GM13976 (cell line): ENCODE results near the gene KSR1.

Experiments
- DNase-seq: peaks from one replicate; pipeline ENCODE4 v3.0.0; 2012; ENCODE audit warnings: low spot score
- in situ Hi-C: fragments of 300-500 bp; cut with MboI; formaldehyde crosslinking; loops from one replicate; pipeline ENCODE4 v1.12.0; 2022; ENCODE audit warnings: low sequenced_read_pairs, mixed read lengths, inconsistent platforms; ENCODE audit not compliant: unreplicated experiment
- TF ChIP-seq, protein P1 (sequence below): IDR thresholded peaks from 2 replicates; pipeline ENCODE4 v1.5.1; 2012; ENCODE audit warnings: borderline replicate concordance, mild to moderate bottlenecking; ENCODE audit not compliant: insufficient read depth; ENCODE audit errors: extremely low read depth, missing control alignments, control extremely low read depth

KSR1 gene

DNA sequence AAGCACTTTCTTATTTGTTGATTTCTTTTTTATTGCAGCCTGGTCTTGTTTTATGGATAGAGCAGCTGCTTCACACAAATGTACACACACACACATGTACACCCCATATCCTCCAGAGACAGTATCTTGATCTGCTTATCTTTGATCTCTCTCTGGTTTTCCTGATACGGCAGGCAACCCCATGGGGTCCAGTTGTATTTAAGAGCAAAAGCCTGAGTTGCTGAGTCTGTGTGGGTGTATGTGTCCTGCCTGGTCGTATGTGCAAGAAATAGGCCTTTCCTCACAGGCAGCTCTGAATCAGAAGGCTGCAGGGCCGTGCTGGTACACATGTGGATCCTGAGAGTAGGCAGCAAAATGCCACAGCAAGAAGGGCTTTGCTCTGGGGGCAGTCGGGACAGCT, 160.2 kb downstream of the KSR1 start:
- no peak for DNase-seq

DNA sequence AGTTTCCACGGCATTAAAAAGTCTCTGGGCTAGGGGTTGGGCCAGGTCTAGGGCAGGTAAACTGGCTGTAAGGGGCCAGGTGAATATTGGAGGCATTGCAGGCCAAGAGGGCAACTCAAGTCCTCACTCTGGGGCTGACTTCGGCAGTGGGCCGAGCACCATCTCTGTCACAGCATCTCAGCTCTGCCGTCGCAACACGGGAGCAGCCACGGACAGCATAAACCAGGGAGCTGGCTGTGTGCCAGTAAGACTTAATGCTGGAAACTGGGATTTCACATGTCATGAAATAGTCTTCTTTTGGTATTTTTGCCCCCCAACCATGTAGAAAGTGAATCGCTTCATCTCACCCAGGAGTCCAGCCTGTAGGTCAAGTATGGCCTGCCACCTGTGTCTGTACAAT, 162.2 kb downstream of the KSR1 start:
- no peak for DNase-seq
- TF ChIP-seq, protein P1, sequence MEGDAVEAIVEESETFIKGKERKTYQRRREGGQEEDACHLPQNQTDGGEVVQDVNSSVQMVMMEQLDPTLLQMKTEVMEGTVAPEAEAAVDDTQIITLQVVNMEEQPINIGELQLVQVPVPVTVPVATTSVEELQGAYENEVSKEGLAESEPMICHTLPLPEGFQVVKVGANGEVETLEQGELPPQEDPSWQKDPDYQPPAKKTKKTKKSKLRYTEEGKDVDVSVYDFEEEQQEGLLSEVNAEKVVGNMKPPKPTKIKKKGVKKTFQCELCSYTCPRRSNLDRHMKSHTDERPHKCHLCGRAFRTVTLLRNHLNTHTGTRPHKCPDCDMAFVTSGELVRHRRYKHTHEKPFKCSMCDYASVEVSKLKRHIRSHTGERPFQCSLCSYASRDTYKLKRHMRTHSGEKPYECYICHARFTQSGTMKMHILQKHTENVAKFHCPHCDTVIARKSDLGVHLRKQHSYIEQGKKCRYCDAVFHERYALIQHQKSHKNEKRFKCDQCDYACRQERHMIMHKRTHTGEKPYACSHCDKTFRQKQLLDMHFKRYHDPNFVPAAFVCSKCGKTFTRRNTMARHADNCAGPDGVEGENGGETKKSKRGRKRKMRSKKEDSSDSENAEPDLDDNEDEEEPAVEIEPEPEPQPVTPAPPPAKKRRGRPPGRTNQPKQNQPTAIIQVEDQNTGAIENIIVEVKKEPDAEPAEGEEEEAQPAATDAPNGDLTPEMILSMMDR = no peak
- in situ Hi-C loops = loop anchor here (25.0 kb wide), 1 partner anchor 406 kb away; no protein-coding TSS in a partner anchor

More for the DNA sequence above, 160.2 kb downstream of the KSR1 start:
- TF ChIP-seq, protein P1 = no peak
- in situ Hi-C loops = loop anchor here (25.0 kb wide), 1 partner anchor 404 kb away; no protein-coding TSS in a partner anchor

DNA sequence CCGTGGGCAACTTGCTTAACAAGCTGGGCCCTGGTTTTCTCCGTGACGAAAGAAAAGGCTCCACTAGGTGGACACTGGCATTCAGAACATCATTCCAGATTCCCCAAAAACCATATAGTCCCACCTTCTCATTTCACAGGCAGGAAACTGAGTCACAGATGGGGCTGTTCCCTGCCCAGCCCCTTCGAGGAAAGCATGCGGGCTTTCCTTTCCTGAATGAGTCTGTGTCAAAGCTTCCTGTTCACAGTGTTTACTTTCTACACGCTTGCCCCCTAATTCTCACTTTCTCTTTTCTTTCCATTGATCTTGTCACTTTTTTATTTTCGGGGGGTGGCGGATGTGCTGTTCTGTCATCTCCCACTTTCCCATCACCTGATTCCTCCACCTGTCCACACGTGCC, 164.5 kb downstream of the KSR1 start:
- in situ Hi-C loops = loop anchor here (25.0 kb wide), 1 partner anchor 408 kb away; no protein-coding TSS in a partner anchor
- TF ChIP-seq, protein P1 = no peak
- DNase-seq = no peak

DNA sequence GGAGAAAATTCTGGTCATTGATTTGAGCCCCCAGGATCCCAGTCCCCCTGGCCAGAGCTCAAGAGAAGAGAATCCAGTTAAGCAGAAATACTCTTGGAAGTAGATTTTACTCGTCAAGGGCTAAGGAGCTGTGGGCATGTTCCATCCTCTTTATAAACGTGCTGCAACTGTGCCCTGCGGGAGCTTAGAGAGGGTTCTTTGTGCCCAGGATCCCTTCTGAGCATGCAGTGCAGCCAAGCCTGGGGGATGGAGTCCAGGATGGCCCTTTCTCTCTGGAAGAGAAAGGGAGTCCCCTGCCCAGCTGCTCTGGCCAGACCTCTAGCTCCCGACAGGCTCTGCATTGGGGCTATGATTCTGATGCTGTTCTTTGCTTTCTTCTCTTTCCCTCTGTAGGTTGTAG, 165.3 kb downstream of the KSR1 start:
- DNase-seq = no peak
- in situ Hi-C loops = loop anchor here (25.0 kb wide), 1 partner anchor 409 kb away; no protein-coding TSS in a partner anchor
- TF ChIP-seq, protein P1 = no peak

DNA sequence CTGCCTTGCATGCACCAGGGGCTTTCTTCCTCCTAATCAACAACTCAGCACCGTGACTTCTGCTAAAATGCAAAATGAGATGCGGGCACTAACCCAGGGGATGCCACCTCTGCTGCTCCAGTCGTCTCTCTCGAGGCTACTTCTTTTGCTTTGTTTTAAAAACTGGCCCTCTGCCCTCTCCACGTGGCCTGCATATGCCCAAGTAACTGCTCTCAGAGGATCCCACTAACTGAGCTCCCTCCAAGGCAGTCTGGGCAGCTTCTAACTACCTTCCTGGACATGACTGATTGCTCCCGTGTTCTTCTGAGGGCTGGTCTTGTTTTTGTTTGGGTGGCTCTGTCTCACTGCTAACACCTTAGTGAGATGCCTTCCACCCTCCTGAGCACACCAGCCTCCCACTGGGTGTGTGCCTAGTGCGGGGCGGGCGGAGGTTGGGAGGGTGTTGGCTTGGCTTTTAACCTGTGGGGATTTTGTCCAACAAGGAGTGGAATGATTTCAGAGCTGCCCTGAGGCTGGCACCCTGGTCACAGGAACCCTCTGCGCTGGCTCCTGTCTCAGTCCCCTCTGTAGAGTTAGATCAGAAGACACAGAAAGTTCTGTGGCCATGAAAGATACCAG, 165.8 kb downstream of the KSR1 start:
- no peak for DNase-seq
- TF ChIP-seq, protein P1 = no peak
- in situ Hi-C loops = loop anchor here (25.0 kb wide), 1 partner anchor 410 kb away; no protein-coding TSS in a partner anchor

DNA sequence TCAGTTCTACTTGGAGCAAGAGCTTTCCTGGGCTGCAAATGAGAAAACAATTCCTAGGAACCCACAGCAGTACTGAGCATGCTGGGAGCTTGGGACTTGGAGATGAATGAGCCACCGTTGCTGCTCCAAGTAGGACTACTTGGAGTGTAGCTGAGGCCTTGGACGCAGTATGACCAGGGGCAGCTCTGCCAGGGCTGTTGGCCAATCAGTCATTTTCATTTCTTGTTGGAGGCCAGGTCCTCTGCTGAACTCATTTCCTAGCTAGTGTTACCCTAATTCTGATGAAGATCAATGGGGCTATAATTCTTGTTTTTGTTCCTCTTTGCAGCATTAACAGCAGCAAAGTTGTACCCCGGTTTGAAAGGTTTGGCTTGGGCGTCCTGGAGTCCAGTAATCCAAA, 166.7 kb downstream of the KSR1 start:
- TF ChIP-seq, protein P1 = no peak
- DNase-seq = no peak
- in situ Hi-C loops = loop anchor here (25.0 kb wide), 1 partner anchor 411 kb away; no protein-coding TSS in a partner anchor
